DMS114 treated with DMSO at 0.1 percent for 48 hours (cell line): ENCODE data around the gene FBN1.

ENCODE experiments used
- DNase-seq: peaks from one replicate; lab custom pipeline; 2025; ENCODE audit not compliant: unreplicated experiment; lab: John Stamatoyannopoulos, UW

The FBN1 gene

GRCh38 chr15:48623456-48623855, 22.1 kb downstream of the FBN1 start:
- DNase-seq: no peak

GRCh38 chr15:48622237-48622636, 23.3 kb downstream of the FBN1 start:
- no peak for DNase-seq

DNA sequence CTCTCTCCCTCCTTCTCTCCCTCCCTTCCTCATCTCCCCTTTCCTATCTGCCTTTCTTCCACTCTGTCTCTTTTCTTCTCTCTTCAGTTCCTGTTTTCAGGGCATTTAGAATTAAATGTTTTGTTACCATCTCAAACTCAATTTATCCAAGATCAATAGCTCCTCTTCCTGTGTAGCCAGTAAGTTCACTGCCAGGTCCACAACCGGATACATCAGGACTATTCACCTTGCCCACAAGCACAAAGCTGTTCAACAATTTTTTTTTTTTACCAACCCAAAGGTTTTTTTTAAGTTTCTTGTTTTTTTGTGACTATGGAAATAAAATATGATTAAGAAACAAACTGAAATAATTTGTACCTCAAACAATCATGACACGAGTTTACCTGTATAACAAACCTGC, 26.1 kb downstream of the FBN1 start:
- DNase-seq: no peak

DNA sequence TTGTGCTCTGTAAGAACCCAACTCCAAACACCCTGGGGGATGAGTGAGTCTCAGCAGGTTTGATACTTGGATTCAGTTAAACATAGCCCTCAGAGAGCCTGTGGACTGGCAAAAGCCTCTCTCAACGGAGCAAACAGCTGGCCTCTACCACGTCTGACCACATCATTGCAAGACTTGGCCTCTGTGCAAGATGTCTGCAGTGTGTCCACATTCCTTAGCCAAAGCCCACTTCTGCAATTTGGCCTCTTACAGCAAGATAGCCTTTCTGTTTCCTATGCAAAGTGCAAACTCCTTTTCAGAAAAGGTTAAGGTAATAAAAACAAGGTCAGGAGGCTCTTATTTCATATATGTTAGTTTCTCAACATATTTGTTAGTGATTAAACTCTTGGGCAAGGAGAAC, 27.9 kb downstream of the FBN1 start:
- no peak for DNase-seq

GRCh38 chr15:48616216-48616615, 29.3 kb downstream of the FBN1 start:
- no peak for DNase-seq

DNA sequence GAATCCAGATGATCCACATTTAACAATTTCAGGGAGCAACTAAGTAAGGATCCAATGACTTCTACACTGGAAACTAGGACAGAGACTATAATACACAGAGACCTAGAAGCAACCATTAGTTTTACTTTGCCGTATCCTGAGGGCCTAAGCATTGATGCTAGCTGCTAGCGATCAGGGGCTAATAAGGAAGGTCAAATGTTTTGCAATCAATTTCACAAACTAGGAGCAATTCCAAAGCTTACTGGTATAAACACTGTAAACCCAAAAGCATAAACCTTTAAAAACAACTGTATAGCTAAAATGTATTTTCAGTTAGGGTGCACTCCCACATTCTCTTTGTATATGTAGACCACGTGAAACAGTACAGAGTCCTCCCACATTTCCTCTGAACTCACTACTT, 31.5 kb downstream of the FBN1 start:
- no peak for DNase-seq

DNA sequence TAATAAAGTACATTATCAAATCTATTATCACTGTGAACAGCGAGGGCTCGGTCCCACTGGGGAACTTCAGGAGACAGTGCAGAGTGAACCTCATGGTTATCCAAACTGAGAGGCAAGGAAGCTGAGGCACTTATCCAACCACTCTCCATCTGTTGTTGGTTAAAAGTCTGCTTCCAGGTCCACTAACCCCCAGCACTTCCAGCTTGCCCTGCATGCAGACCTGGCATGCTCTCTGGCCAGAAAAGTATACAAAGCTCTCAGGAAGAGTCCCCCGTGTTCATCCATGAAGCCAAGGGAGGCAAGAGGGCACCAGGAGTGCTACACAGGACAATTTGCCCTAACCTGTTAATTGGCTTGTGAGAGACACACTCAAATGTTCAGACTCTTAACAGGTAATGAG, 36.0 kb downstream of the FBN1 start:
- no peak for DNase-seq

DNA sequence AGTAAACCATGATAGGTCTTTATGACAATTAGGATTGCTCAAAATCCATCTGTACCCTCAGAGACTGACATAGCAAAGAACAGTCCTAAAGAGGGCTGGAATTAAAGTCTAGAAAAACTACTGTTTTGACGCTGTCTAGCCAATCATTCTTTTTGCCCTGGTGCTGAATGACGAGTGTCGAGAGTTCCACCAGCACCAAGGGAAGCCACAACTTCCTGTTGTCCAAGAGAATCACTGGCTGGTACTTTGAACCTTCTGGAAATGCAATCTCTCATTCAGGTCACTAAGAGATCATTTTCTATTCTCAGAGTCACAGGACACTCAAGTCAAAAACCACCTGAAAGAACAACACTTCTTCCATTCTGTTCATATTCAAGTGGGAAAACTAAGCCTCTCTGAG, 37.7 kb downstream of the FBN1 start:
- DNase-seq: no peak

- DNase-seq: no peak
Observed at GRCh38 chr15:48604567-48604966, 40.9 kb downstream of the FBN1 start.

GRCh38 chr15:48603922-48604321, 41.6 kb downstream of the FBN1 start:
- no peak for DNase-seq

DNA sequence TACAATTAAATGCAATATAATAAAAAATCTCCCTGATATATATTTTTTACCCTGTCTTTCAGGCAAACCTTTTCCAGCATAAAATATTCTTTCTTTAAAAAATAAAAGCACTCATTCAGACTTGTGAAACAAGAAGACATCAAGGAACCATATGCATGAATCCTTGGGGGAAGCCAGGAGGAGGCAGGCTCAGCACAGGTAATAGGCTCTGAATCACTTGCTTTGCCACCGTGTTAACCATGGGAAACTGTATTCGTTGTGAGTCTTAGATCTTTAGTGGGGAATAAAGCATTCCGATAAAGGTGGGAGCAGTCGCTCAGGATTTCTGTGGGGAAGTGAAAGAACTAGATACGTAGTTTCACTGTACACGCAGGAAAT, 42.4 kb downstream of the FBN1 start:
- no peak for DNase-seq

DNA sequence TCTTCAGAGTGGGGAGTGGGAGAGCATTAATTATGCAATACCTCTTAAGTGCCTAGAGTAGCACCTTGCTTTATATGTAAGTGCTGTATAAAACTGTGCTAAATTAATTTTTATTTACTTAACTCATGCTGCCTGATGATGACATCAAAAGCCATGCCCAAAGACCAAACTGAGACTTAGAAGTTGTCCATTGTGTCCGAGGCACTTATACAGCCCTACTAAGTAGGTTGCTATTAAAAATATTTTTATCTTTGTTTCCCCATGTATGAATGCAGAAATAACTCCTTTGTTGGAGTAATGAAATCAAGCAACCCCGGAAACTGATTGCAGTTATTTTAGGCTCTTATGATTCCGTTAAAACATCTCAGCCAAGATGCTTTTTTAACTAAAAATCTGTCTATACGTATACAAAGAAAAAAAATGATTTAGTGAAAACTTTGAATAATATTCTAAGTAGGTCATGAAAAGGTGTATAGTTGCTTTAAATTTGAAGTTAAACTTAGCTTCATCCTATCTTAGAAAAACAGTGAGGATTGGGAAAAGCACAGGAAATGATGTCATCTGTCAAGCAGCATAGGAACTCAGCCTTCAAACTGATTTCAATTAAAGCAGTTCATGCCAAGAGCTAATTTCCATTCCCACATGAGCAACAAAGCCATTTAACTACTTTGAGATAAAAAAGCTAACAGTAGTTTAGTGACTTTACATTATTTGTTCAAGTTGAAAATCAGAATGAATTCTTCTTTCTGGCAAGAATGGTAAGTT, 43.0 kb downstream of the FBN1 start:
- no peak for DNase-seq

DNA sequence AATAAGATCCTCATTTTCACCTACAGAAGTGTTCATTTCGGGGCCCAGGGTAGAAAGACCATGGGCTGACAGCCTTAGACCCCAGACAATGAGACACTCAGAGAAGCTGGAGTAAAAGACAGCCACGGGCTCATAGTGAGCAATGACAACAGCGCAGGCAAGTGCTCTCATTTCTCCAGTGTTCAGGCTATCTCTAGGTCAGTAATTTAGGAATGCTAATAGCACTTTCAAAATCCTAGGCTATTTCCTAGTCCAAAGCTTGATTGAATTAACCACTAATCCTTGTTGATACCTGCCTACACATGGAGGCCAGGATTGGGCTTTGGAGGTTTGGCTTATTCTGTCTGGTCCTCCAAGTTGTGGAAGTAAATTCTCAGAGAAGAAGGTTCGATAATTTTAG, 44.4 kb downstream of the FBN1 start:
- no peak for DNase-seq

- no peak for DNase-seq
Observed at GRCh38 chr15:48596841-48597240, 48.7 kb downstream of the FBN1 start.

- DNase-seq: no peak
Observed at GRCh38 chr15:48596415-48596814, 49.1 kb downstream of the FBN1 start.

- DNase-seq: no peak
Observed at GRCh38 chr15:48595981-48596380, 49.5 kb downstream of the FBN1 start.

DNA sequence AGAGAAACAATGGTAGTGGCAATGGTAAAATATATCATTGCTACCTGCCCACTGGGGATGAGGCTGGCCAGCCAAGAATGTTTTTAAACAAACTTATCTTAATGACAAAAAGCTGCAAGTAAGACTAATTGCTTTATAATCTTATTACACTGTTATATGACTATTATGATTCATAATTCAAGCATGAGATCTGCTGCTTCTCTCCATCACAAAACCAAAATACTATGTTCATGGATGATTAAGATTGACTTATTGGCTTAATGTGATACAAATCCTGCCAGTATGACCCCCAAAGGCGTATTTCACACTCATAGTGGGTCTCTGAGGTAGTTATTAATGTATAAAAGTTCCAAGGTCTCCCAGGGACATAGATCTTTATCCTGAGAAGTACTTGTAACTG, 52.6 kb downstream of the FBN1 start:
- DNase-seq: no peak

DNA sequence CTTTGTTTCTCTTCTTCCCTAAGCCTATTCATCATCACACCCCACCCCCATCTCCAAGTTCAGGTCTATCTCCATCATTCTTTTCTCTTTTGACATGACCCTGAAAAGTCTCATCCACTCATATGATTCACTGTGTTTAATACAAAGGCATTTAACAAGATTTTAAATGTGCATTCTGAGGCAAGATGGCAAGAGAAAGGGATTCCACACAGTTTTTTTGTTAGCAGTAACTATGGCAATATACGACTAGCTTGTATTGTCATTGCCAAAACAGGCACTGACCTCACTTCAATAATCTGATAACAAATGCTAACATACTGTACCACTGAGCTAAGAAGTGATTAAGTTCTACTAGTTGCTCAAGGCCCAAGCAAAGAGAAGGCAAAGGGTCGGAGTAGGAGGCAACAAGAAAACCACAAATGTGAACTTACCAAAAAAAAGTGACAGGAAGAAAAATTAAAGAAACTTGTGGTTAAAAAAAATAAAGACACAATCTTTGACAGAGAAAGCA, 53.2 kb downstream of the FBN1 start:
- no peak for DNase-seq

GRCh38 chr15:48590723-48591122, 54.8 kb downstream of the FBN1 start:
- DNase-seq: no peak

GRCh38 chr15:48584812-48585563, 60.5 kb downstream of the FBN1 start:
- DNase-seq: no peak

GRCh38 chr15:48584090-48584811, 61.3 kb downstream of the FBN1 start:
- no peak for DNase-seq
